SH-SY5Y (cell line): ENCODE data around the gene PTPRD.

ENCODE experiments used
- GATA2 ChIP-seq: IDR thresholded peaks from 2 replicates; pipeline ENCODE4 v1.6.1; 2011; ENCODE audit warnings: mild to moderate bottlenecking, low read depth, low read length
- GATA3 ChIP-seq: IDR thresholded peaks from 2 replicates; pipeline ENCODE4 v1.6.1; 2011; ENCODE audit warnings: low read depth, mild to moderate bottlenecking, low read length, moderate library complexity

DNA sequence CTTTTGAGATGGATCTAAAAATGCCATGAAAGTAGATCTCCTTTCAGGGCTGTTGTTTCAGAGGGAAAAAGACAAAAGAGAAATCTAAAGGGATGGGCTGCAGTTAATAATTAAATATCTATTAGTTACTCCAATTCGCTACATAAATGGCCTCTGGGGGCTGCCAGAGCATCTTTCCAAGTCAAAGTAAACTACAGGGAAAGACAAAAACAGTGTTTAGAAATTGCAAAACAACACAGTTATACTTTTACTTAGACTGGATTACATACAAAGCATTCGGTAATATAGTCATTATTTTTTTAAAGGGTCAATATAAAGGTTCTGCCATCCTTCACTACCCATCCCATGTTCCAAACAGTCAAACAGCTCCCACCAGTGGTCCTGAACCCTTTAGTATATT, 1959.7 kb downstream of the PTPRD start:
- TF ChIP-seq GATA3: no peak
- no peak for TF ChIP-seq GATA2
